ENCODE measurements around the gene FAM222A.

FAM222A gene

GRCh38 chr12:109752117-109753053 lies 38.8 kb downstream of the FAM222A start:
- Histone ChIP-seq H3K9me3 (ENCODE audit: insufficient read depth, low read length) (peaks cover 16% of the 10 kb centered on the region), H3K36me3 (ENCODE audit: insufficient read depth, insufficient read length, low read length) (no peaks in the 10 kb centered on the region), H3K27me3 (ENCODE audit: insufficient read depth, insufficient read length) (no peaks in the 10 kb centered on the region), H3K4me3 (ENCODE audit: insufficient read length, low read depth) (no peak overlapping the region), H3K4me1 (ENCODE audit: insufficient read depth, insufficient read length) (no peaks in the 10 kb centered on the region), H3K9ac (ENCODE audit: insufficient read length, low read depth) (no peak overlapping the region)
- TF ChIP-seq SUZ12 (IDR thresholded peaks at IDR 0.05; ENCODE audit: extremely low read depth, insufficient read depth, insufficient read length) = no peak
- no peak for TF ChIP-seq ZNF274 (IDR thresholded peaks at IDR 0.05; ENCODE audit: low read depth, low read length)
- TF ChIP-seq YY1 (IDR thresholded peaks at IDR 0.05; ENCODE audit: insufficient read depth, insufficient read length) = no peak
- no peak for DNase-seq (ENCODE audit: low read depth, low spot score)

GRCh38 chr12:109753054-109753401 lies 39.4 kb downstream of the FAM222A start:
- Histone ChIP-seq H3K4me1 (ENCODE audit: insufficient read depth, insufficient read length) (peaks cover 4% of the 10 kb centered on the region), H3K36me3 (ENCODE audit: insufficient read depth, insufficient read length, low read length) (no peaks in the 10 kb centered on the region), H3K4me3 (ENCODE audit: insufficient read length, low read depth) (no peak overlapping the region), H3K9ac (ENCODE audit: insufficient read length, low read depth) (no peak overlapping the region), H3K9me3 (ENCODE audit: insufficient read depth, low read length) (peaks cover 16% of the 10 kb centered on the region), H3K27me3 (ENCODE audit: insufficient read depth, insufficient read length) (no peaks in the 10 kb centered on the region)
- no peak for TF ChIP-seq YY1 (IDR thresholded peaks at IDR 0.05; ENCODE audit: insufficient read depth, insufficient read length)
- TF ChIP-seq ZNF274 (IDR thresholded peaks at IDR 0.05; ENCODE audit: low read depth, low read length) = no peak
- TF ChIP-seq SUZ12 (IDR thresholded peaks at IDR 0.05; ENCODE audit: extremely low read depth, insufficient read depth, insufficient read length) = no peak
- no peak for DNase-seq (ENCODE audit: low read depth, low spot score)

DNA sequence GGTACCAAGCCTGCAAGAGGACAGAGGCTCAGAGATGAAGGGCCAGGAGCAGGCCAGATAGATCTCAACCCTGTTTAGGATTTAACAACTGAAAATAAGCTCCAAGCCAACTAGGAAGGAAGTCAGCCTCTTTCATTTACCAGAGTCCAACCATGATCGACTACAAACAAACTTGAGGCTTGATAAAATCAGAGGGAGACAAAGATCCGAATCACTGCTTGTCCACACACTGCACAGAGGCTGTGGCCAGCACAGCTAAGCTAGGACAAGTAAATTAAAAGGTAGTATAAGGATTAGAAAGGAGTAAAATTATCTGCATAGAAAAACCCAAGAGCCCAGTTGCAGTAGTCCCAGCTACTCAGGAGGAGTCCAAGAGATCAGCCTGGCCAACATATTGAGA lies 40.3 kb downstream of the FAM222A start:
- Histone ChIP-seq H3K4me3 (ENCODE audit: insufficient read length, low read depth) (no peak overlapping the region), H3K36me3 (ENCODE audit: insufficient read depth, insufficient read length, low read length) (no peaks in the 10 kb centered on the region), H3K4me1 (ENCODE audit: insufficient read depth, insufficient read length) (peaks cover 13% of the 10 kb centered on the region), H3K9ac (ENCODE audit: insufficient read length, low read depth) (no peak overlapping the region), H3K27me3 (ENCODE audit: insufficient read depth, insufficient read length) (no peaks in the 10 kb centered on the region), H3K9me3 (ENCODE audit: insufficient read depth, low read length) (peaks cover 16% of the 10 kb centered on the region)
- no peak for DNase-seq (ENCODE audit: low read depth, low spot score)
- TF ChIP-seq YY1 (IDR thresholded peaks at IDR 0.05; ENCODE audit: insufficient read depth, insufficient read length) (no peak), ZNF274 (IDR thresholded peaks at IDR 0.05; ENCODE audit: low read depth, low read length) (no peak), SUZ12 (IDR thresholded peaks at IDR 0.05; ENCODE audit: extremely low read depth, insufficient read depth, insufficient read length) (no peak)

- H3K4me3 ChIP-seq (ENCODE audit: insufficient read length, low read depth) = no peak overlapping the region
- no peak overlapping the region for H3K9ac ChIP-seq (ENCODE audit: insufficient read length, low read depth)
- no peaks in the 10 kb centered on the region for H3K27me3 ChIP-seq (ENCODE audit: insufficient read depth, insufficient read length)
- no peak for DNase-seq (ENCODE audit: low read depth, low spot score)
- H3K36me3 ChIP-seq (ENCODE audit: insufficient read depth, insufficient read length, low read length) = no peaks in the 10 kb centered on the region
- H3K9me3 ChIP-seq (ENCODE audit: insufficient read depth, low read length) = peaks cover 16% of the 10 kb centered on the region
- TF ChIP-seq YY1 (IDR thresholded peaks at IDR 0.05; ENCODE audit: insufficient read depth, insufficient read length) = no peak
- no peak for TF ChIP-seq ZNF274 (IDR thresholded peaks at IDR 0.05; ENCODE audit: low read depth, low read length)
- TF ChIP-seq SUZ12 (IDR thresholded peaks at IDR 0.05; ENCODE audit: extremely low read depth, insufficient read depth, insufficient read length) = no peak
- peaks cover 33% of the 10 kb centered on the region for H3K4me1 ChIP-seq (ENCODE audit: insufficient read depth, insufficient read length)
Observed at GRCh38 chr12:109756457-109756856, 42.8 kb downstream of the FAM222A start.

DNA sequence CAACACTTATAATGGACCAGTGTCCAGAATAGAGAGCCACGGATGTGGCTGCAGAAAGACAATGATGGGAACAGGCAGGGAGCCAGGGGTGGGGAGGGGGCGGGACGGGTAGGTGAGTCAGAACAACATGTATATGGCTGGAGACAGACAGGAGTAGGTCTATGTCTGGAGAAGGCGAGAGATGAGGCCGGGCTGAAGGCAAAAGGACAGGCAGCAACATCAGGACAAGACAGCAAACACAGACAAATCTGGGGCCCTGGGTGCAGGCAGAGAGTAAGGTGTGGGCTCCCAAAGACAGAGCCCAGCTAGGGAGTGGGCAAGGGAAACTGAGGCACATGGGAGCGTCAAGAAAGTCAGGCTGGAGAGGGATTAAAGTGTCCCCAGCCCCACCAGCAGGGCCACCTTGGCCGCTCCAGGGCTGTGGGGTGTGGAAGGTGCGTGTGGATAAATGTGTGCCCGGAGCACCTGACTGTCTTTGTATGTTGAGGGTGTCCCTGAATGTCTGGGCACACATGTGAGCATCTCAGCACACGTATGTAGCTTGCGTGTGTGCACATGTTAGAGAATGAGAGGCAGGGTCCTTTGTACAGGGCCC lies 44.1 kb downstream of the FAM222A start:
- Histone ChIP-seq H3K27me3 (ENCODE audit: insufficient read depth, insufficient read length) (no peaks in the 10 kb centered on the region), H3K4me1 (ENCODE audit: insufficient read depth, insufficient read length) (peaks cover 34% of the 10 kb centered on the region), H3K9me3 (ENCODE audit: insufficient read depth, low read length) (peaks cover 16% of the 10 kb centered on the region), H3K9ac (ENCODE audit: insufficient read length, low read depth) (peak overlapping the region; percentile 45), H3K4me3 (ENCODE audit: insufficient read length, low read depth) (no peak overlapping the region), H3K36me3 (ENCODE audit: insufficient read depth, insufficient read length, low read length) (peaks cover 2% of the 10 kb centered on the region)
- no peak for DNase-seq (ENCODE audit: low read depth, low spot score)
- TF ChIP-seq YY1 (IDR thresholded peaks at IDR 0.05; ENCODE audit: insufficient read depth, insufficient read length) (no peak), SUZ12 (IDR thresholded peaks at IDR 0.05; ENCODE audit: extremely low read depth, insufficient read depth, insufficient read length) (no peak), ZNF274 (IDR thresholded peaks at IDR 0.05; ENCODE audit: low read depth, low read length) (no peak)

GRCh38 chr12:109758426-109759420 lies 45.1 kb downstream of the FAM222A start:
- peaks cover 16% of the 10 kb centered on the region for H3K9me3 ChIP-seq (ENCODE audit: insufficient read depth, low read length)
- peak overlapping the region; percentile 45 for H3K9ac ChIP-seq (ENCODE audit: insufficient read length, low read depth)
- no peaks in the 10 kb centered on the region for H3K27me3 ChIP-seq (ENCODE audit: insufficient read depth, insufficient read length)
- H3K36me3 ChIP-seq (ENCODE audit: insufficient read depth, insufficient read length, low read length) = peaks cover 2% of the 10 kb centered on the region
- TF ChIP-seq ZNF274 (IDR thresholded peaks at IDR 0.05; ENCODE audit: low read depth, low read length) = no peak
- no peak for TF ChIP-seq SUZ12 (IDR thresholded peaks at IDR 0.05; ENCODE audit: extremely low read depth, insufficient read depth, insufficient read length)
- no peak for TF ChIP-seq YY1 (IDR thresholded peaks at IDR 0.05; ENCODE audit: insufficient read depth, insufficient read length)
- H3K4me1 ChIP-seq (ENCODE audit: insufficient read depth, insufficient read length) = peaks cover 40% of the 10 kb centered on the region
- DNase-seq (ENCODE audit: low read depth, low spot score) = no peak
- no peak overlapping the region for H3K4me3 ChIP-seq (ENCODE audit: insufficient read length, low read depth)

Data from NT2/D1 (cell line).